Activated CD4-positive, alpha-beta T cell treated with anti-CD3 and anti-CD28 coated beads, Interleukin-2, Interleukin-6, amounts not matched to agents 100 ng/mL and 50 ng/mL, durations not matched to agents 16 hours and 8 hours (primary cell): Measurements from ENCODE around the gene SUGP2.

ENCODE experiments used
- DNase-seq: peaks from one replicate; pipeline ENCODE4 v3.0.0-alpha.2; 2020

The SUGP2 gene

GRCh38 chr19:19059018-19059836 lies 25.9 kb upstream of the SUGP2 start:
- DNase-seq, result no peak

- DNase-seq, result no peak
These were observed 24.4 kb upstream of the SUGP2 start for GRCh38 chr19:19057720-19058119.

GRCh38 chr19:19057317-19057716 lies 24.0 kb upstream of the SUGP2 start:
- DNase-seq, result no peak

- no peak for DNase-seq
These were observed 23.4 kb upstream of the SUGP2 start for GRCh38 chr19:19056636-19057275.

GRCh38 chr19:19055701-19056100 lies 22.4 kb upstream of the SUGP2 start:
- DNase-seq, result no peak

GRCh38 chr19:19054939-19055440 lies 21.7 kb upstream of the SUGP2 start:
- DNase-seq, result no peak

- no peak for DNase-seq
These were observed 21.1 kb upstream of the SUGP2 start for GRCh38 chr19:19054315-19054938.

- peak; percentile 45 for DNase-seq
These were observed 20.4 kb upstream of the SUGP2 start for GRCh38 chr19:19053508-19054314.

- no peak for DNase-seq
These were observed 19.6 kb upstream of the SUGP2 start for GRCh38 chr19:19052921-19053320.

- no peak for DNase-seq
These were observed 18.3 kb upstream of the SUGP2 start for GRCh38 chr19:19051478-19052213.

- no peak for DNase-seq
These were observed 17.4 kb upstream of the SUGP2 start for GRCh38 chr19:19050731-19051130.

- DNase-seq, result no peak
These were observed 16.8 kb upstream of the SUGP2 start for GRCh38 chr19:19050104-19050503.

GRCh38 chr19:19049406-19049805 lies 16.1 kb upstream of the SUGP2 start:
- DNase-seq, result no peak

- DNase-seq, result no peak
These were observed 10.6 kb upstream of the SUGP2 start for GRCh38 chr19:19043881-19044280.

- DNase-seq, result no peak
These were observed 10.2 kb upstream of the SUGP2 start for GRCh38 chr19:19043481-19043880.

GRCh38 chr19:19042732-19043280 lies 9.5 kb upstream of the SUGP2 start:
- no peak for DNase-seq

GRCh38 chr19:19040417-19040816 lies 7.1 kb upstream of the SUGP2 start:
- DNase-seq, result no peak

GRCh38 chr19:19039901-19040300 lies 6.6 kb upstream of the SUGP2 start:
- peak; percentile 34 for DNase-seq

- DNase-seq, result peak; percentile 89
These were observed 897 bp upstream of the SUGP2 start for GRCh38 chr19:19034204-19034624.

GRCh38 chr19:19033176-19033425 lies 216 bp downstream of the SUGP2 start:
- no peak for DNase-seq

GRCh38 chr19:19032420-19033175 lies 719 bp downstream of the SUGP2 start:
- DNase-seq, result peak; percentile 93
